NCI-H345 treated with DMSO at 0.1 percent for 48 hours (cell line): ENCODE data around the gene GAS7.
"Not testable (repeated sequence)": the region's sequence is repeated elsewhere in the genome, so short reads cannot be mapped to it uniquely, and the experiment has no call there.

ENCODE experiments used
- DNase-seq: peaks from one replicate; lab custom pipeline; 2025; ENCODE audit not compliant: unreplicated experiment; lab: John Stamatoyannopoulos, UW

GAS7 gene

GRCh38 chr17:10077561-10078299 is 120.7 kb downstream of the GAS7 start:
- DNase-seq: no peak

DNA sequence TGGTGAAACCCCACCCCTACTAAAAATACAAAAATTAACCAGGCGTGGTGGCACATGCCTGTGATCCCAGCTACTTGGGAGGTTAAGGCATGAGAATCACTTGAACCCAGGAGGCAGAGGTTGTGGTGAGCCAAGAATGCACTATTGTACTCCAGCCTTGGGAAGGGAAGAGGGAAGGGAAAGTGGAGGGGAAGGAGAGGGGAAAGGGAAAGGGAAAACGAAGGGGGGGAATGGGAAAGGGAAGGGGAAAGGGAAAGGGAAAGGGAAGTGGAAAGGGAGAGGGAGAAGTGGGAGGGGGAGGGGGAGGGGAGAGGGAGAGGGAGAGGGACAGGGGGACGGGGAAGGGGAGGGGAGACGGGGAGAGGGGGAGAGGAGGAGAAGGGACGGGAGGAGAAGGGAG is 122.5 kb downstream of the GAS7 start:
- no peak for DNase-seq

DNA sequence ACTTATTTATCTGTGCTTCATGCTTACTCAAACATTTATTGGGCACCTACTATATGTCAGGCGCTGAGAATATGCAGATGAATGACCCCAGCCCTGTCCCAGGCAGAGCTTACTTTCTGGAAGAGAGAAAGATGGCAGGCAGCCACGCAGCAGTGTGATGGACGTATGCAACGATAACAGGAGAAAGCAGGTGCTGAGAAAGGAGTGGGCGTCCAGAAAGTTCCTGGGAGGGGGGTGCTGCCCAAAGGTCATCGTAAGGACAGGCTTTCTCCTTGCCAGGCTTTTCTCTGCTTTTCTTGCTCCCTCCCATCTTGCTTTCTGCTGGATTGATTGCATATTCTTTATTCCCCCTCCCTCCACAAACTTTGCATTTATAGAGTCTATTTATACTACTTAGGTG is 124.5 kb downstream of the GAS7 start:
- no peak for DNase-seq

- no peak for DNase-seq
These were observed 125.6 kb downstream of the GAS7 start for GRCh38 chr17:10072556-10073425.

DNA sequence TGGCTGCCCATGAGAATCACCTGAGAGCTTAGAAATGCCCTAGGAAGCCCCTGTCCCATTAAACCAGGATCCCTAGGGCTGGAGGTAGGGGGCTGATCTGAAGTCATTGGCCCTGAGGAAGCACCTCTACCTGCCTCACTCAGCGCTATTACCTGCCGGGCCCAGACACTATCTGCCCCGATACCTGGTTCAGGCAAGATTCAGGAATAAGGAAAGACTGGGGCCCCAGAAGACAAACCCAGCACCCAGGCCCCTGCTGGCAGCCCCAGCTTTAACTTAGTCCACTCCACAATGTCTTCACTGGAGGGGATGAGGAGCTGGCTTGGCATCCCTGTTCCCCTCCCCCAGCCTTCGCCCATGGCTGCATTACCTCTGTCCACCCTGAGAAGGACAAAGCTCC is 126.3 kb downstream of the GAS7 start:
- DNase-seq: no peak

- DNase-seq: no peak
These were observed 127.3 kb downstream of the GAS7 start for GRCh38 chr17:10071141-10071540.

DNA sequence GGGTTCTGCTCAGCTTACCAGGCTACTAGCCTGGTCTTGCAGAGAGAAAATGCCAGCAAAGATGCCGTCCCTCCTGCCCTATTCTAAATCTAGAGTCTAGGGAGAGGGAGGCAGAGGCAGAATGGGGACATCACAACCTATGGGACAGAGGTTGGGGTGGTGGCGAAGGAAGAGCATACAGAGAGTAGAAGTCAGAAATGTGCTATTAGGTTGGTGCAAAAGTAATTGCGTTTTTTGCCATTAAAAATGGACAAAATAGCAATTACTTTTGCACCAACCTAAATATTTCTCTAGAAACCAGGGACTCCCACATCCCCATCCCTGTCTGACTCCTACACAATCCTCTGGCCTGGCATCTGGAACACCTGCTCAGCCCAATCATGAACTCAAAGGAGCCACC is 127.7 kb downstream of the GAS7 start:
- no peak for DNase-seq

- DNase-seq: no peak
These were observed 129.1 kb downstream of the GAS7 start for GRCh38 chr17:10069301-10069700.

GRCh38 chr17:10067446-10068143 is 130.8 kb downstream of the GAS7 start:
- no peak for DNase-seq

GRCh38 chr17:10064536-10064935 is 133.9 kb downstream of the GAS7 start:
- DNase-seq: no peak

- DNase-seq: no peak
These were observed 134.6 kb downstream of the GAS7 start for GRCh38 chr17:10063730-10064241.

DNA sequence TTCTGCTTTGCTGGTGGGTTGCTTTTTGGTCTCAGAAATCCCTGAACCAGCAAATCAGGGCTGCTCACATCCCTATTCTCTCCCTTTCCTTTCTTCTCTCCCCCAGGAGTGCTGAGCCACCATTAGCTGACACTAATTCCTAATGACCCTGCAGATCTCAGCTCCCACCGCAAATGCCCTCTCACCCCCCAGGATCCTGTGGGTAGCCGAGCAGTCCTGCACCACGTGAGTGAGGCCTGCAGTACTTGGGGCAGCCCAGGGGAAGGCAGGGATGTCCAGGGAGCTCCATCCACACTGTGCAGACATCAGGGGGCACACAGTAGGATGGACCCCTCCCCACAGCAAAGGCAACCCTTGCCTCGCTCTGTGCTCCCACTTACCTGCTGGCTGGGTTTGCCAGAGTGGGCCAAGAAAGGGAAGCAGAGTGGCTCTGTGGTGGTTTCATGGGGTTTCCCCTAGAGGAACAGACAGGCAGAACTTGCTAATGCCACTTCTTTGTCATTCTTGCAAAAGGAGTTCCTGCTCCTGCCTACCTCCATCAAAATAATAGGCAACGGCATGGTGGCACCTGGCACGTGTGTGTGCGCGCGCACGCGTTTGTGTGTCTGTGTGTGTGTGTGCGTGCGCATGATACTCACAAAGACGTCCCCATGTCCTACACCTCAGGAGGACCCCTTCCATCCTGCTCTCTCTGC is 135.6 kb downstream of the GAS7 start:
- no peak for DNase-seq

DNA sequence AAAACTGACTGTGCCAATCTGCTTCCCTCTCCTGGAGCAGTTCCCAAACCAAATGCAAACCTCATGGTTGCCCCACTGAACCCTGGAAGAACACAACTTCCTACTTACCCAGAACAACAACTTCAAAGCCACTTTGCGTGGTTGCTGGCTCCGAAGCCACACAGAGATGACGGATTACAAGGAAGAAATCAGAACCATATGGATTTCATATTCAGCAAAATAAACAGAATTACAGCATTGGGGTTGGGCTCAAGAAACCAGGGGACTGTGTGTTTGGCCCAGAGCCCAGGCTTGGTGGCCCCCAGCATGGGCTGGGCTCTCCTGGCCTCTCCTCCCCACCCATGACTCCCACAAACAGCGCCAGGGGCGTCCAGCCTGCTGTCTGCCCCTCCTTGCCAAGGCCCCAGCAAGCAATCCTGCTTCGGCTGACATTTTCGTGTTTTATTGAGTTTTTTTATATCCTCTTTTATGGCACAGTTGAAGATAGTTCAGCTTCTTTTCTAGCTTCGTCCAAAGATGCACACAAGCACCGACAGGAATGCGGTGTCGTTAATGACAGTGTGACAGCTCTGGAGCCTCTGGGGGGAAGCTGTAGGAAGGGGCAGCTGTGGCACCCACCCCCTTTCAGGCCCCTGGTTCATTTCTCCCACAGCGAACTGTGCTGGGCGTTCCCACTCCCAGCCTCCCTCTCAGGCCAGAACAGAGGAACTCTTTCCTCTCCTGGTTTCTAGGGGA is 137.1 kb downstream of the GAS7 start:
- DNase-seq: no peak

DNA sequence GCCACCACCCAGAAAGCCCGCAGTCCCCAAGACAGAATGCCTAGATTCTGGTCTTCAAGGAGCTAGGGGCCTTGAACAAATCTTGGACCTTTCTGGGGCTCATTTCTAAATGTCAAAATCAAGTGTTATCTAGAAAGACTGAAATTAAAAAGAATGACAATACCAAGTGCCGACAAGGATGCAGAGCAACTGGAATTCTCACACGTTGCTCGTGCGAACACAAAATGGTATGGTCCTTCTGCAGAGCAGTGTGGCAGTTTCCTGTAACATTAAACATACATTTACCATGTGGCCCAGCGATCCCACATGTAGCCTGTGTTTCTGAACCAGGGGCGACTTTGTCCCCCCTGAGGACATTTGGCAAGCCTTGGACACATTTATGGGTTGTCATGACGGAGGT is 137.9 kb downstream of the GAS7 start:
- no peak for DNase-seq

- no peak for DNase-seq
These were observed 138.7 kb downstream of the GAS7 start for GRCh38 chr17:10059684-10060211.

GRCh38 chr17:10058921-10059683 is 139.3 kb downstream of the GAS7 start:
- no peak for DNase-seq

DNA sequence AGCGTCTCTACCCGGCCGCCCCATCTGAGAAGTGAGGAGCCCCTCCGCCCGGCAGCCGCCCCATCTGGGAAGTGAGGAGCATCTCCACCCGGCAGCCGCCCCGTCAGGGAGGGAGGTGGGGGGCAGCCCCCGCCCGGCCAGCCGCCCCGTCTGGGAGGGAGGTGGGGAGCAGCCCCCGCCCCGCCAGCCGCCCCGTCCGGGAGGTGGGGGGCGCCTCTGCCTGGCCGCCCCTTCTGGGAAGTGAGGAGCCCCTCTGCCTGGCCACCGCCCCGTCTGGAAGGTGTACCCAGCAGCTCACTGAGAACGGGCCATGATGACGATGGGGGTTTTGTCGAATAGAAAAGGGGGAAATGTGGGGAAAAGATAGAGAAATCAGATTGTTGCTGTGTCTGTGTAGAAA is 140.9 kb downstream of the GAS7 start:
- DNase-seq: not testable (repeated sequence)

GRCh38 chr17:10055262-10055975 is 143.0 kb downstream of the GAS7 start:
- DNase-seq: no peak
